GM19328 (cell line): ENCODE measurements around the gene CD37.
"Not testable (repeated sequence)": the region's sequence is repeated elsewhere in the genome, so short reads cannot be mapped to it uniquely, and the experiment has no call there.

ENCODE experiments used
- ATAC-seq: cut with Tn5 transposase; IDR thresholded peaks from one replicate; pipeline ENCODE4 v1.9.1; 2021; ENCODE audit warnings: mild to moderate bottlenecking, moderate library complexity; ENCODE audit not compliant: unreplicated experiment

Gene CD37

GRCh38 chr19:49328741-49329140 is 6.5 kb upstream of the CD37 start:
- no peak for ATAC-seq

DNA sequence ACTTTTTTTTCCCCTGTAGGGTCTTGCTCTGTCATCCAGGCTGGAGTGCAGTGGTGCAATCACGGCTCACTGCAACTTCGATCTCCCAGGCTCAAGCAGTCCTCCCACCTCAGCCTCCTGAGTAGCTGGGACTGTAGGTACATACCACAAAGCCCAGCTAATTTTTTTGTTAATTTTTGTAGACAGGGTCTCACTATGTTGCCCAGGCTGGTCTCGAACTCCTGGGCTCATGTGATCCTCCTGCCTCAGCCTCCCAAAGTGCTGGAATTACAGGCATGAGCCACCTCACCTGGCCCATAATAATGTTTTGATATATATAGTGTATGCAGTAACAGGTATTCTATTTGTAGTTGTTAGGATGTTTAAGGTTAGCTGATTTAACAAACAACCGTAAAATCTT is 4.0 kb upstream of the CD37 start:
- not testable (repeated sequence) for ATAC-seq

- ATAC-seq, result peak; percentile 42
Observed at GRCh38 chr19:49331616-49332055, 3.6 kb upstream of the CD37 start.

- not testable (repeated sequence) for ATAC-seq
Observed at GRCh38 chr19:49332691-49333417, 2.4 kb upstream of the CD37 start.

GRCh38 chr19:49333418-49333805 is 1.8 kb upstream of the CD37 start:
- no peak for ATAC-seq

- ATAC-seq, result no peak
Observed at GRCh38 chr19:49333811-49334288, 1.4 kb upstream of the CD37 start.

DNA sequence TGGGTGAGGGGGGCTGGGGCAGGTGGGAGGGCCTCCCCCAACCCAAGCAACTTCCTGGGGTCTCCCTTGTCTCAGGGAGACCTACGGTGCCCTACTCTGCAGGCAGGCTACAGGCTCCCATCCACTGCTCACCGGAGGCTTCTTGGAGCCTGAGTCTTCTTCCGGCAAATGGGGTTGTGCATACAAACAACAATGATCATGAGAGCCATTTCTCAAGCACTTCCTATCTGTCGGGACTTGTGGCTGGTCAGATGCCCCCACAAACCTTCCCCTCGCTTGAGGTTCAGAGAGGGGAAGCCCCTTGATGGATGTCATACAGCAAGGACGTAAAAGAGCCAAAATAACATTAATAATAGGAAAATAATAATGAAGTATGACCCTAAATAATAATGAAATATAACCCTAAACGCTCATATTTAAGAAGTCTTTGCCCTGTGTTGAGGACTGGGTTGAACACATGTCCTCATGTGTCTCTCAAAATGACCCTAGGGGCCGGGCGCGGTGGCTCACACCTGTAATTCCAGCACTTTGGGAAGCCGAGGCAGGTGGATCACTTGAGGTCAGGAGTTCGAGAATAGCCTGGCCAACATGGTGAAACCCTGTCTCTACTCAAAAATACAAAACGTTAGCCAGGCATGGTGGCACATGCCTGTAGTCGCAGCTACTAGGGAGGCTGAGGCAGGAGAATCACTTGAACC is 727 bp downstream of the CD37 start:
- no peak for ATAC-seq

GRCh38 chr19:49336482-49337266 is 1.5 kb downstream of the CD37 start:
- ATAC-seq, result no peak

- ATAC-seq, result no peak
Observed at GRCh38 chr19:49337267-49338022, 2.2 kb downstream of the CD37 start.

DNA sequence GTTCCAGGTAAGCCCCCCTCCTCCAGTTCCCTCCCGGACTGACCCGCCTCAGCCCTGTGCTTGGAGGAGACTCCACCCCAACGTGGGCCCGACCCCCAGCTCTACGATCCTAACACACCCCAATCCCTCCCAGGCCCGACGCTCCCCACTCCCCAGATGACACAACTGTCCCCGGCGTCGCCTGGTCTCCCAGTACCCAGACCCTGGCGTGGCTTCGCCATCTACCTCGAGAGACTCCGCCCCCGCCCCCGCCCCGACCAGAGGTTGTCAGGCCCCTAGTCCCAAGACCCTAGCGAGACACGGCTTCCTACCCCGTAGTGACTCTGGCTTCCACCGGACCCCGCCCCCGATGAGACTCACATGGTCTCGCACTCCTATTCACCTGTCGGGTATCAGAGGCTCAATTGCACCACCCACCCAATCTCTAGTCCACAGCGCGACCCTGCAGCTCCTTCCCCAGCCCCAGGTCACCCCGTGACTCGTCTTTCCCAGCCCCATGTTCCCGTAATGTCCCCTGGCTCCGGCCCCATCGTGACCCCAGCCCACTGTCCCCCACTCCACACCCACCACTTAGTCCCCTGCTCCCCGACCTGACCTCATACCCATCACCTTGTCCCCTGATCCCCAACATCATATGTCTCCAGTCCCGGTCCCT is 2.9 kb downstream of the CD37 start:
- ATAC-seq, result no peak

DNA sequence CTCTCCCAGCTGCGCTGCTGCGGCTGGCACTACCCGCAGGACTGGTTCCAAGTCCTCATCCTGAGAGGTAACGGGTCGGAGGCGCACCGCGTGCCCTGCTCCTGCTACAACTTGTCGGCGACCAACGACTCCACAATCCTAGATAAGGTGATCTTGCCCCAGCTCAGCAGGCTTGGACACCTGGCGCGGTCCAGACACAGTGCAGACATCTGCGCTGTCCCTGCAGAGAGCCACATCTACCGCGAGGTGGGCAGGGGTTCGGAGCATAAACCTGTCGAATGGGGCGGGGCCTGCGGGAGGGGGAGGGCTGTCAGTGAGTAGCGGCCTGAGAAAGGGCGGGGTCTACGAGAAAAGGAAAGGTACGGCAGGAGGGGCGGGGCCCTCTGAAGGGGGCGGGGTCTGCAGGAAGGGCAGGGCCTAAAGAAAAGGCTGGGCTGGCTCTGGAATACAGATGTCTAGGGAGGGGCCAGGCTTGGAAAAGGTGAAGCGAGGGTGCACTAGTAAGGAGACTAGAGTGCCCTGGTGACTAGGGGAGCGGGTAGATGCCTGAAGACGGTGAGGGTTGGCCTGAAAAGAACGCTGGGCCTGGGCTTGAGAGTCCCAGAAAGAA is 3.6 kb downstream of the CD37 start:
- ATAC-seq, result no peak

DNA sequence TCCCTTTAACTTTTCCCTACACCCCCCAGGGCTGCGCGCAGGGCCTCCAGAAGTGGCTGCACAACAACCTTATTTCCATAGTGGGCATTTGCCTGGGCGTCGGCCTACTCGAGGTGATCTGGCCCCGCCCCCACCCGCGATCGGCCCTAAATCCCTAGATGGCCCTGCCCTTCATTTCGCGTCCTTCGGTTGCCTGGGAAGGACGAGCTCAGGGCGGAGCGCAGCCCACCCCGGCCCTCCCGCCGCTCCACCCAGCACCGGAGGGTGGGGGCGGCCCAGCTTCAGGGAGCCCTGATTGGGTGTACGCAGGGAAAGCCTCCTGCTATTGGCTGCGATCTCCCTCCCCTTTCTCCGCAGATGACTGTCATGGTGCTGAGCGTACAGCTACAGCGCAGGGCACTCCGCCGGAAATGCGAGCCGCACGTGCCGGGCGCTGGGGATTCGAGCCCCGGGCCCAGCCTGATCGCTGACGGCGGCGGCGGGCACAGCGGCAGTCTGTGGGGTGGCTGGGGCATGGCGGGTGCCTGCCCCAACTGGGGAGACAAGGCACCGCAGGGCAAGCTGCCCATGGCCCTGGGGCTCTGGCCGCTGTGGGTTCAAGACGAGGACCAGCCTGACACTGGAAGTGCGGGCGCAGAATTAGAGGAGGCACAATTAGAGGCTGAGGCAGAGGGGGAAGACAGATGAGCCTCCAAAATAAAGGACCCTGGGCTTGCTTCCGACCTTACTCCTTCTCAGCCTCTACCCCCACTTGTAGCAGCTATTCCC is 4.3 kb downstream of the CD37 start:
- no peak for ATAC-seq

DNA sequence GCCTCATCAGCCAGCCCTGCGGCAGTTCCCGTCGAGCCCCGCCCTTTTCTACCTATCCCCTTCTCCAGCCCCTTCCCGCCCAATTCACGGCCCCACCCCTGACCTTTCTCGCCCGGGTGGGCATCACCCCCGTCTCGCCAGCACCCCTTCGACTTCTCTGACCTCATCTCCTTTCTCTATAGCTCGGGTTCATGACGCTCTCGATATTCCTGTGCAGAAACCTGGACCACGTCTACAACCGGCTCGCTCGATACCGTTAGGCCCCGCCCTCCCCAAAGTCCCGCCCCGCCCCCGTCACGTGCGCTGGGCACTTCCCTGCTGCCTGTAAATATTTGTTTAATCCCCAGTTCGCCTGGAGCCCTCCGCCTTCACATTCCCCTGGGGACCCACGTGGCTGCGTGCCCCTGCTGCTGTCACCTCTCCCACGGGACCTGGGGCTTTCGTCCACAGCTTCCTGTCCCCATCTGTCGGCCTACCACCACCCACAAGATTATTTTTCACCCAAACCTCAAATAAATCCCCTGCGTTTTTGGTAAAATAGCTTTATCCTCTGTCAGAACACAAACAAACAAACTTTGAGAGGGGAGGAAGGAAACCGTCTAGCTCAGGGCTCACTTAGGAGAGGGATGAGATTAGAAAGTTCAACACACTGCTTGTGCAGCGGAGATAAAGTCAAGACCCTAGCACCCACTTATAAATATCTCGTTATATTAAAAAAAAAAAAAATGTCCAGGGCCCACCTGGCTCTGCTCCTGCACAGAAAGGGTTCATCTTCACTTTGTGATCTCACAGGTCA is 5.1 kb downstream of the CD37 start:
- ATAC-seq, result peak; percentile 66

GRCh38 chr19:49340865-49341718 is 5.9 kb downstream of the CD37 start:
- no peak for ATAC-seq

DNA sequence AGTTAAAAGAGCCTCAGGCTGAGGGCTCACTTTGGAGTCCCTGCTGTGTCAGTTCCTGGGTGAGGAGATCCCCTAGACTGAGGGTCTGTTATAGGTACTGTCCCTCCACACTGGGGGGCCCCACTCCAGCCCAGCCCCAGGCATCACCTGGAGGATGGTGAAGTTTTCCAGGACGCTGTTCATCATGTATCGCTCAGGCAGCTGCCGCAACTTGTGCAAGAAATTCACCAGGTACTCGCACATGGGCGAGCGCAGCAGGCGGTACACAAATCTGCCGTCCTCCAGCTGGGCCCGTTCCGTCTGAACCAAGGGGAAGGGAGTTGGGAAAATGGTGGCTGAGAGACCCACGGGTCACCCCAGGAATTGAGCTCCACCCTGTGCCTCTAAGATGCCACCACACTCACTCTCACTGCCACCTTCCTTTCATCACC is 7.1 kb downstream of the CD37 start:
- no peak for ATAC-seq

DNA sequence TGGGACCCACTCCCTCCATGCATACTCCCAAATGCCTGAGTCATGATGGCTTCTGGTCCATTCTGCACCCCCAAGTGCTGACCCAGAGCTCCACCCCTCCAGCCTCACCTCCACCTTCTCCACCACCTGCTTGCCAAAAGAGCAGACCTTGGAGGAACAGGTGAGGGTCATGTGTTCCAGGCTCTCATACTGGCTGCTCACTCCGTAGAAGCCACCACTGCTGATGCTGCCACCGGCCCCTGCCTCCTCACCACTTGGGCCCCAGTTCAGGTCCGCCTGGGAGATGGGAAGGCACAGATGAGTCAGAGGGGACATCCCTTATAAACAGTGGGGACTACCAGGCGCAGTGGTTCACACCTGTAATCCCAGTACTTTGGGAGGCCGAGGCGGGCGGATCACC is 7.9 kb downstream of the CD37 start:
- no peak for ATAC-seq
